Stimulated activated CD4-positive, alpha-beta T cell treated with anti-CD3 and anti-CD28 coated beads, Interleukin-1b, Interleukin-23, amount 100 ng/mL, for 24 hours (primary cell): ENCODE results near the gene ARID5B.

Experiments
- DNase-seq, 4 experiments: peaks; one replicate each; pipeline ENCODE4 v3.0.0-alpha.2; 2020; ENCODE audit warnings: low read depth in 4 of 4, low spot score in 1 of 4

Gene ARID5B

GRCh38 chr10:62007145-62007544 lies 105.6 kb downstream of the ARID5B start:
- DNase-seq: no peak

DNA sequence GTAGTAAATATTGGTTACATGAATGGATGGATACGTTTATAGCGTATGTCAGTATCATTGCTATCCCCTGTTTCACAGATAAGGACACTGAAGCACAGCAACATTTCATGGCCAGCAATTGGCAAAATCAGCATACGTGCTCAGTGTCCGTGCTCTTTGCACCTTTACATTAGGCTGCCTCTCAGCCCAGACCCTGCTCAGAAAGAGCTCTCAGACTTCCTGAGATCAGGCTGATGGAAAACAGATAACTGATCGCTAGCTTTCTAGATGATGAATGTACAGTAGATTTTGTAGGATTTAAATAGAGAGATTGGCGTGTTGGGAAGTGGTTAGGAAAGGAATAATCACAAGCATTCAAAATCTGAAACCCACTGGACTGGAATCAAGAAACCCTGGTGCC lies 106.7 kb downstream of the ARID5B start:
- DNase-seq: no peak

- DNase-seq: no peak
Observed at GRCh38 chr10:62008946-62009345, 107.4 kb downstream of the ARID5B start.

DNA sequence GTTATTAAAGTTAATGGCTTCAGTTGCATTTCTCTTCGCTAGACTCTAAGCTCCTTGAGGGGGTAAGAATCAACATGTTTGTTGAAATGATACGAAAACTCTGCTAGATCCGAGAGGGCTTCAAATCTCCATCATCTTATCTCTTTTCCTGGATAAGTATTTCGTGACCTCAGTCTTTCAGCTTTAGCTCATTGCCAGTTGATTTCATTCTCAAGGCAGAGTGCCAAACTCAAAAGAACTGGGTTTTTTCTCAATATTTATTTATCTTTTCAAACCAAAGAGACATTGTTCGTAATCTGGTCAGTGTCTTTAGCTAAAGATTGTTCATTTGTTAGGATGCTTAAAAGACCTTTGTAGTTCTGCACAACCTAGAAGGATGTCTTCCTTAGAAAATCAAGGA lies 108.9 kb downstream of the ARID5B start:
- DNase-seq: no peak

GRCh38 chr10:62011558-62011957 lies 110.1 kb downstream of the ARID5B start:
- no peak for DNase-seq

DNA sequence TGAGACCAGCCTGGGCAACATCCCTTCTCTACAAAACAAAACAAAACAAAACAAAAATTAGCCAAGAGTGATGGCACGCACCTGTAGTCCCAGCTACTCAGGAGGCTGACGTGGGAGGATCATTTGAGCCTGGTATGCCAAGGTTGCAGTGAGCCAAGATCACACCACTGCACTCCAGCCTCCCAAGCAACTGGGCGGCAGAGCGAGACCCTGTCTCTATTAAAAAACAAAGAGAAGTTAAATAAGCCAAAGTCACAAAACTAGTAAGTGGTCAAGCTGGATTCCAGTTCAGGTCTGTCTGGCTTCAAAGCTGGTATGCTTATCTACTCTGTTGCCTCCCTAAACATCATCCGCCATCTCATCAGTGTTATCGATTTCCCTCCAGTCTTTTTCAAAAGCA lies 110.8 kb downstream of the ARID5B start:
- DNase-seq: no peak

- no peak for DNase-seq
Observed at GRCh38 chr10:62014510-62014909, 113.0 kb downstream of the ARID5B start.

DNA sequence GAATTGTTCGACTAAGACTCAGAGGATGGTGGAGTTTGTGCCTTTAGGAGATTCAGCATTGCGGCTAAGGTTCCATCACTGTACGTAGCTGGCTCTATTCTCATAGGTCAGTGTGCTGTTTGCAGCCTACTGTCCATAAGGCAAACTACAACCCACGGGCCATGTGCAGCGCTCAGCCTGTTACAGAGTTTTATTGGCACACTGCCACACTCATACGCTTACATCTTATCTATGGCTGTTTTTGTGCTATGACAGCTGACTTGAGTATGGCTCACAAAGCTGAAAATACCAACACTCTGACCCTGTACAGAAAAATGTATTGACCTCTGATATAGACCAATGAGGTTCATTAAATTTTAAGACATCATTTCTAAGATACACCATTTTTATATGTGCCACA lies 114.5 kb downstream of the ARID5B start:
- DNase-seq: no peak

DNA sequence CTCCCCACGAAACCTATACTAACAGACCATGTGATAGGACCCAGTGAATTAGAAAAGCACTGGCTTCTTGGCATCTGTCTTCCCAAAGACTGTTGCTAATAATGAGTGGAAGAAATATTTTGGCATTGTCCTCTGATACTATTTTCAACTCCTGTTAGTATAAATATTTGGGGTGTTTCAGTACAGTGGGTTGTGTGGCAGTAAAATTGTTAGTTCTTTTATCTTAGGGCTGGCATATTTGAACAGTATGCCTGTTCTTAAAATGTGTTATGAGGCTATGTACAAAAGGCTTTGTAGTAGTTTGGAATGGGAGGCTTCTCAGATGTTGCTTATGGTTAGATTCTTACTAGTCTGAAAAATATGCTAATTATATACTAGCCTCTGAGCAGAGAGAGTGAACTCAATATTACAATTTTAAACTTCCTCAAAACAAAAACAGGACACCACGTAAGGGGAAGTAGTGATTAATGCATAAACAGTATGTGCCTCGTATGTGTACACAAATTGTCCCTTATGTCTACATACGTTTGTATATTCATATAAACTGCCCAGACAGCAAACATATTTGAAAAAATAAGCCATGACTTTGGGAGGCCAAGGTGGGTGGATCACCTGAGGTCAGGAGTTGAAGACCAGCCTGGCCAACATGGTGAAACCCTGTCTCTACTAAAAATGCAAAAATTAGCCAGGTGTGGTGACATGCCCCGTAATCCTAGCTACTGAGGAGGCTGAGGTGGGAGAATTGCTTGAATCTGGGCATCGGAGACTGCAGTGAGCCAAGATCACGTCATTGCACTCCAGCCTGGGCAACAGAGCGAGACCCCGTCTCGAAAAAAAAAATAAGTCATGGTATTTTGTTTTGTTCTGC lies 115.4 kb downstream of the ARID5B start:
- DNase-seq: no peak

- no peak for DNase-seq
Observed at GRCh38 chr10:62017491-62017870, 116.0 kb downstream of the ARID5B start.

- no peak for DNase-seq
Observed at GRCh38 chr10:62018131-62018911, 116.8 kb downstream of the ARID5B start.

DNA sequence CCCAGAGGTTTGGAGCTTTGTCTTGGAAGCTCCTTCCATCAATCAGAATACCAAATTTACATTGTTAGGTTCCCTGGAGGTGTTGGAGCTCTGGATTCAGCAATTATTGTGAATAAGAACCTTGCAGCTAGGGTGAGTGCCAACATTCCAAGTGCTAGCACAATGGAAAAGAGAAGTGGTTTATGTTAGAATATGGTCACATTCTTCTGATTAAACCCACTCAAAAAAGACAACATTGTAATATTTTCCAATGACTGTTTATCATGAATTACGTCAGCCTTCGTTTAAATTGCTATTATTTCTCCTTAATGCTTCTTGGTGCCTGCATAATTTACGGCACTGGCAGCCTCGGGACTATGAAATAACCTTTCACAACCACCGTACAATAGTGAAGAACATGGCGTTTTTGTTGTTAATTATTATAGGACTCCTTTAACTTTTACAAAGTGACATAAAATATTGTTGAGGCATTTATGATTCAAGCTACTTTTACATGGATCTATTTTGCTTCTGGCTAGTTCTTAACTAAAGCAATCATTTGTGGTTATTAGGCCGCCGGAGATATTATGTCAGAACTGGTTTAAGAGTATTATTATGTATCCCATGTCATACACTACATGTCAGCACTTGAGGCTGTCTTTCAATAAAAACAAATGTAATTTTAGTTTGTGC lies 117.7 kb downstream of the ARID5B start:
- DNase-seq: no peak

DNA sequence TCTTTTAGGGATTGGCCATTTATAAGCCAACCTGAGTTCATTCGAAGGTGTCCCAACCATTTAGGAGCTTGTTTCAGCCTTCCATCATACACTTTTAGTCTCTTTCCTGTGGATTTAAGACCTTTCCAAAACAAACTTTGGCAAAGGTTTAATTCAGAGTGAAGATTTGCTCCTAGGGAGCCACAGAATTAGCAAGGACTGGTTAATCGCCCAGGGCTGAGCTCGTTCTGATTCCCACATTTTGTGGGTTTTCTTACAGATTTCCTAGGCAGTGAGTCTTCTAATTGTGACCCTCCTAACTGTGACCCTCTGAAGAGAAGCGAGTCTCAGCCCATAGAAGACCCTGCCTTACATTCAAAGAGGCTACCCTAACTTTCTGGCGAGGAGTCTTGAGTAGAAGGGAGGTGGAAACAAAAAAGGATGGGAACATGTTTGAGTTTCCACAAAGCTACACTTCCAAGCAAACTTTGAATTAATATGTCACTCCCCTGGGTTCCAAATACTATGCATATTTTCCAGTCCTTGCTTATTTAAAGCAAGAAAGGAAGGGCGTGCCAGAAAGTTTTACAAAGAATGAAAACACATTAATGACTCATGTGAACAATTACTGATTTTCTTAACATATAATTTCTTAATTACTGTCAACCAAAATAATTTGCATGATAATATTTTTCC lies 118.3 kb downstream of the ARID5B start:
- DNase-seq: no peak

GRCh38 chr10:62021128-62021665 lies 119.7 kb downstream of the ARID5B start:
- no peak for DNase-seq

GRCh38 chr10:62021978-62022802 lies 120.7 kb downstream of the ARID5B start:
- no peak for DNase-seq

GRCh38 chr10:62022830-62023229 lies 121.3 kb downstream of the ARID5B start:
- DNase-seq: no peak

- no peak for DNase-seq
Observed at GRCh38 chr10:62023329-62023728, 121.8 kb downstream of the ARID5B start.

DNA sequence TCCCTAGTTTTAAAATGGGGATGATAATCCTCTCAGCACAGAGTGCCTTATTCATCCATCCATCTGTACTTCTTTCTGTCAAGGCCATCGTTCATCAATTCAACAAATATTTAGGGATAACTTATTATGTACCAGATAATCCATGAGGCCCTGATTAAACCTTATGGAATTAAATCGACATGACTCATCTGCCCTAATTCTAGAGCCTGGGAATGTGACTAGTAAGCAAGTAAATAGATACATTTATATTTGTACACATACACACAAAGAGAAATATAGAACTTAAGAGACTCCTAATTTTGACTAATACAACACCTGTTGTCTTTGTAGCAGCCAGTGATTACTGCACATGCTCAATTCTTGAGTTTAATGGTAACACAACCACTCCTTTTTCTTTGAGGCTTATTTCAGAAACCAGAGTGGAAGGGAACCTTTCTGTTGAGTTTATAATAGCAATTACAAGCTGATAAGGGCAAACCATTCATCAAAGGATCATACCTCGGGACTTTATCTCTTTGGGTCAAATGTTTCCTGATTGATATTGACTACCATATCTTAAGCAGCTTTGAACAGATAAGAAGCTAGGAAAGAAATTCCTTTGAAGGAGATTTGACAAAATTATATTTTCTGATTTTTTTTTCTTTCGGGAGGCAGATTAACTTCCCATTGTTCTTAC lies 122.7 kb downstream of the ARID5B start:
- no peak for DNase-seq

DNA sequence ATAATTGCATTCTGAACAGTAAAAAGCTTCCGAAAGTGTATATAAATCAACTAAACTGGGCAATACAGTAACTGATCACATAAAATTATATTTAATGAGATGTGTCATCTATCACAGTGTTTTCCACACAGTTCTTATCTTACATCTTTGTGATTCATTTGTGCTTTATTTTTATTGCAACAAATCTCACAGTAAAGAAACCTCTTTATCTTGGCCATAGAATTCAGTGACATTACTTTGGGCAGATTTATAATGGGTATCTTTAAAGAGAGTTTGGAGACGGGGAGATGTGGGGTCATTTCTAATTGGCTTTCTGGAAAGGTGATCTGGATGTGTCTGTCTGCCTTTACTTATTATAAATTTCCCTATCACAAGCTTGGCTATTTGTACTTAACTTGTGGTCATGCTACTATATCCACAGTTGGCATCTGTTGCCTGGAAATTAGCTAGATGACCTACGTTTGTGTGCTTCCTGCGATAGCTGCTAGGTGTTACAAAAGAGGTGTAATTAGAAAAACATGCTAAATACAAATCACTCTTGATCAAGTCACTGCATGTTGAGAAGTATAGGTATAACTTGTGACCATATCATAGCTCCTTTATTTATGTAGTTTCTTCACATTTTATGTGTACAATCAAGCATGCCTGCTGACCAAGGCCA lies 123.8 kb downstream of the ARID5B start:
- DNase-seq: no peak
